GOT3 (cell line): Measurements from ENCODE around the gene CACNA1D.
"Not testable (repeated sequence)": the region's sequence is repeated elsewhere in the genome, so short reads cannot be mapped to it uniquely, and the experiment has no call there.

Experiments used
- DNase-seq: peaks from one replicate; lab custom pipeline; 2025; ENCODE audit warnings: mixed read lengths; lab: John Stamatoyannopoulos, UW

The CACNA1D gene

GRCh38 chr3:53616971-53617892, 122.8 kb downstream of the CACNA1D start:
- no peak for DNase-seq

GRCh38 chr3:53617893-53618523, 123.6 kb downstream of the CACNA1D start:
- no peak for DNase-seq

GRCh38 chr3:53618524-53618906, 124.1 kb downstream of the CACNA1D start:
- no peak for DNase-seq

- no peak for DNase-seq
Observed at GRCh38 chr3:53618936-53619335, 124.5 kb downstream of the CACNA1D start.

GRCh38 chr3:53624061-53624857, 129.8 kb downstream of the CACNA1D start:
- no peak for DNase-seq

- DNase-seq: no peak
Observed at GRCh38 chr3:53626876-53627275, 132.5 kb downstream of the CACNA1D start.

GRCh38 chr3:53628536-53629401, 134.4 kb downstream of the CACNA1D start:
- DNase-seq: no peak

- DNase-seq: no peak
Observed at GRCh38 chr3:53629402-53629723, 135.0 kb downstream of the CACNA1D start.

GRCh38 chr3:53630547-53630946, 136.1 kb downstream of the CACNA1D start:
- DNase-seq: no peak

- no peak for DNase-seq
Observed at GRCh38 chr3:53633197-53633787, 138.9 kb downstream of the CACNA1D start.

GRCh38 chr3:53635041-53635440, 140.6 kb downstream of the CACNA1D start:
- no peak for DNase-seq

- DNase-seq: not testable (repeated sequence)
Observed at GRCh38 chr3:53638806-53639205, 144.4 kb downstream of the CACNA1D start.

GRCh38 chr3:53641397-53641796, 147.0 kb downstream of the CACNA1D start:
- DNase-seq: no peak

- DNase-seq: no peak
Observed at GRCh38 chr3:53642211-53642610, 147.8 kb downstream of the CACNA1D start.

GRCh38 chr3:53643757-53644156, 149.3 kb downstream of the CACNA1D start:
- DNase-seq: no peak

- no peak for DNase-seq
Observed at GRCh38 chr3:53645754-53646153, 151.3 kb downstream of the CACNA1D start.

- no peak for DNase-seq
Observed at GRCh38 chr3:53646723-53647122, 152.3 kb downstream of the CACNA1D start.

- DNase-seq: no peak
Observed at GRCh38 chr3:53649816-53650215, 155.4 kb downstream of the CACNA1D start.

GRCh38 chr3:53650424-53650823, 156.0 kb downstream of the CACNA1D start:
- no peak for DNase-seq

- DNase-seq: no peak
Observed at GRCh38 chr3:53650928-53651661, 156.7 kb downstream of the CACNA1D start.

GRCh38 chr3:53651927-53652326, 157.5 kb downstream of the CACNA1D start:
- DNase-seq: no peak
